Loucy (cell line): ENCODE results near the gene KDM4B.

Experiments used
- H2AFZ ChIP-seq: fragments of 200-600 bp; sonication (generic); 2 replicates; pipeline ENCODE4 v1.6.0; 2016; ENCODE audit warnings: antibody characterized with exemption, mild to moderate bottlenecking, low read length, moderate library complexity
- H3F3A ChIP-seq: fragments of 200-600 bp; 2 replicates; pipeline ENCODE4 v1.6.0; 2016; ENCODE audit warnings: antibody characterized with exemption, low read depth, mild to moderate bottlenecking
- H3K27me3 ChIP-seq: fragments of 200-600 bp; sonication (generic); 2 replicates; pipeline ENCODE4 v1.6.1; 2014; ENCODE audit warnings: low read length, mild to moderate bottlenecking; ENCODE audit not compliant: insufficient read depth, poor library complexity, severe bottlenecking
- H3K36me3 ChIP-seq: fragments of 200-600 bp; sonication (generic); 2 replicates; pipeline ENCODE4 v1.6.1; 2016; ENCODE audit warnings: low read length; ENCODE audit not compliant: insufficient read depth
- H3K4me1 ChIP-seq: fragments of 200-600 bp; sonication (generic); 2 replicates; pipeline ENCODE4 v1.5.1; 2014; ENCODE audit warnings: low read length, mild to moderate bottlenecking; ENCODE audit not compliant: insufficient read depth, poor library complexity, severe bottlenecking
- H3K4me2 ChIP-seq: fragments of 200-600 bp; sonication (generic); 2 replicates; pipeline ENCODE4 v1.6.0; 2014; ENCODE audit warnings: antibody characterized with exemption, low read length, low read depth, mild to moderate bottlenecking; ENCODE audit not compliant: poor library complexity, severe bottlenecking
- H3K4me3 ChIP-seq: fragments of 200-600 bp; sonication (generic); 2 replicates; pipeline ENCODE4 v1.5.1; 2014; ENCODE audit warnings: low read length, mild to moderate bottlenecking, mixed read lengths; ENCODE audit not compliant: poor library complexity, severe bottlenecking
- H3K79me2 ChIP-seq: fragments of 200-600 bp; sonication (generic); 2 replicates; pipeline ENCODE4 v1.6.1; 2014; ENCODE audit warnings: low read length; ENCODE audit not compliant: insufficient read depth
- H3K9ac ChIP-seq: fragments of 200-600 bp; sonication (generic); 2 replicates; pipeline ENCODE4 v1.6.0; 2014; ENCODE audit warnings: mild to moderate bottlenecking, low read depth, low read length, moderate library complexity; ENCODE audit not compliant: poor library complexity, severe bottlenecking
- H3K9me2 ChIP-seq: fragments of 200-600 bp; sonication (generic); replicated peaks from 2 replicates; pipeline ENCODE4 v1.6.1; 2016; ENCODE audit warnings: low read depth, low read length, mixed read lengths
- H3K9me3 ChIP-seq: fragments of 200-600 bp; sonication (generic); 2 replicates; pipeline ENCODE4 v1.6.1; 2014; ENCODE audit warnings: mild to moderate bottlenecking, antibody characterized with exemption, low read length, low read depth; ENCODE audit not compliant: insufficient read depth
- H4K20me1 ChIP-seq: fragments of 200-600 bp; sonication (generic); 2 replicates; pipeline ENCODE4 v1.6.0; 2014; ENCODE audit warnings: antibody characterized with exemption, low read length, mild to moderate bottlenecking; ENCODE audit not compliant: insufficient read depth, poor library complexity, severe bottlenecking
- CTCF ChIP-seq: fragments of 200-600 bp; sonication (generic); conservative IDR thresholded peaks from 2 replicates; pipeline ENCODE4 v1.5.1; 2014; ENCODE audit warnings: mild to moderate bottlenecking, antibody characterized with exemption, low read length
- EZH2phosphoT487 ChIP-seq: fragments of 200-600 bp; IDR thresholded peaks from 2 replicates; pipeline ENCODE4 v1.6.1; 2018; ENCODE audit warnings: antibody characterized with exemption, mild to moderate bottlenecking, moderate library complexity, borderline replicate concordance

The KDM4B gene

DNA sequence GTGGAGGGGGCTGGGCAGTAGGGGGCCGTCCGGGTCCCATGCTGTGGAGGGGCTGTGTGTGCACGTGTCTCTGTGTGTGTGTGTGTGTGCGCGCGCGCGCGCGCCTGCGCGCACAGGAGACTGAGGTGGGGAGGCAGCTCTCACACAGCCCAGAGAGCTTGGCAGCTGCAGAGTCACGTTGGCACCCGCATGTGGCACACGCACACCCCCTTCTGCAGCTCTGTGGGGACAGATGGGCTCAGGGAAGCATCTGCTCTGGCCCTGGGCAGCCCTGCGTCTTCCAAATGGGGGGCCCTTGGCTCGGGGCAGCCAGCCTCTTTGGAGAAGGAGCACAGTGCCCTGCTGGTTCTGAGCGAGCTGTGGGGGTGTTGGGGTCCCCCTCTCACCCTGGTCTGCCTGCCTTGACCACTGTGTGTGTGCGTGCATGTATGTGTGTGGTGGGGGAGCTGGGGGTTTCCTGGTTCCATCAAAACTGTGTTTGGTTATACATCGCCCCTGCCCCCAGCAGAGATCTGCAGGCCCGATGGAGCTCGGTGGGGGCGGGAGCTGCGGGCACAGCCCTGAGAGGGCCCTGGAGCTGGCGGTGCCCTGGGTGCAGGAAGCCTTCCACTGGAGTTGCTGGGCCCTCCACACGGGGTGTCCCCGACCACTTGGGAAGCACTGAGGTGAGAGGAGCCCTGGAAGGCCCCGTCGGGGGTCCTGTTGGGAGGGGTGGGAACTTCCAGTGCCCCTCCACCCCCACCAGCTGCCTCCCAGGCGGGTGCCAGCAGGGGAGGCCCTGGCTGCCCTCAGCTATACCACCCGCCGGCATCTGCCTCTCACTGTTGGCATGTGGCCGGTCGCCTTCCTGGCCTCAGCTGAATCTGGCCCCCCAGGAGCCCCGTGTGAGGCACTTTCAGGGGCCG lies 67.1 kb downstream of the KDM4B start:
- Histone ChIP-seq H2AFZ (no peak overlapping the region), H3K9ac (no peak overlapping the region), H3F3A (no peaks in the 10 kb centered on the region), H3K9me2 (no peaks in the 10 kb centered on the region), H3K9me3 (no peaks in the 10 kb centered on the region), H3K4me1 (no peaks in the 10 kb centered on the region), H3K79me2 (peaks cover 42% of the 10 kb centered on the region; the same call in 1 of the 2 replicates), H4K20me1 (peaks cover 46% of the 10 kb centered on the region), H3K4me3 (no peak overlapping the region), H3K4me2 (no peak overlapping the region), H3K36me3 (peaks cover 79% of the 10 kb centered on the region; the same call in 1 of the 2 replicates), H3K27me3 (no peaks in the 10 kb centered on the region)
- TF ChIP-seq CTCF (no peak), EZH2phosphoT487 (no peak)

DNA sequence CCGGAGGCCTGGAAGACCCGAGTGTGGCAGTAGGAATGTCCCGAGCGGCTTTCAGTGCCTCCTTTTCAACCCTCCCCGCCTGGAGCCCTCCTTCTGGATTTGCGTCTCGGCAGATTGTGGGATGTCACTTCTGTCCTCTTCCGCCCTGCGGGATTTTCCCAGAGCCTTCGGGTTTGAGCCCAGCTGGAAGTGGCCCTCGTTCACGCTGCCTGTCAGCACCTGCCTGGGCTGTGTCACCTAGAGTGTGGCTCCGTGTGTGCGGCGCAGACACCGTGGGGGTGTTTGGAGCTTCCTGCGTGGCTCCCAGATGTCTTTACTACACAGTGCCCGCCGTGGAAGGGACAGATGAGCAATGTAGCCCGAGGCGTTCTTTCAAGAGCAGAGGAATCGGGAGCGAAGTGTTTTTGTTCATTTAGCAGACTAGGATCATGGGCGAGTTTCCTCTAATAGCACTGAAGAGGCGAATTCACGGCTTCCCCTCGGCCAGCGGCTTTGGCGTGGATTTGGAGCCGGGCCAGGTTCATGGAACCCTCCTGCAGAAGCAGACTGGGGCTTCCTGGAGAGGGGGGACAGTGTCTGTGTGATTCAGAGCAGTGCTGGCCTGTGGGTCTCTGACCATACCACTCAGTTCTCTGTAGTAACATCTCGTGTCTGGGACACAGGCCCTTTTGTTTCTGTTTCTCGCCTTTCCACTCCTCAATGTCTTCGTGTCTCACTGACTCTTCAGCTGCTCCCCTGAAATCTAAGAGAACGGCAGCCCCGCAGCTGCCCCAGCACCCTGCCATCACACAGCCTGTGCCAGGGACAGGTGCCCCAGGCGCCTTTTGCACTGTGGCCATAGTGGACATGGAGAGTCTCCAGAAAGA lies 68.0 kb downstream of the KDM4B start:
- no peak overlapping the region for H3K4me3 ChIP-seq
- H3K36me3 ChIP-seq: peaks cover 88% of the 10 kb centered on the region; the same call in 1 of the 2 replicates
- H3K9me2 ChIP-seq: no peaks in the 10 kb centered on the region
- no peak overlapping the region for H3K9ac ChIP-seq
- H3K79me2 ChIP-seq: peaks cover 33% of the 10 kb centered on the region; the same call in 1 of the 2 replicates
- no peaks in the 10 kb centered on the region for H3K9me3 ChIP-seq
- H3K4me1 ChIP-seq: no peaks in the 10 kb centered on the region
- no peaks in the 10 kb centered on the region for H3F3A ChIP-seq
- H3K27me3 ChIP-seq: no peaks in the 10 kb centered on the region
- H2AFZ ChIP-seq: no peak overlapping the region
- H4K20me1 ChIP-seq: peaks cover 43% of the 10 kb centered on the region
- H3K4me2 ChIP-seq: no peak overlapping the region
- TF ChIP-seq EZH2phosphoT487: no peak
- no peak for TF ChIP-seq CTCF

GRCh38 chr19:5037936-5038335 lies 69.0 kb downstream of the KDM4B start:
- Histone ChIP-seq H3K4me2 (no peak overlapping the region), H3K9me3 (no peaks in the 10 kb centered on the region), H3K4me1 (no peaks in the 10 kb centered on the region), H3K4me3 (no peak overlapping the region), H3K9me2 (no peaks in the 10 kb centered on the region), H3K79me2 (peaks cover 23% of the 10 kb centered on the region; the same call in 1 of the 2 replicates), H3F3A (no peaks in the 10 kb centered on the region), H4K20me1 (peaks cover 33% of the 10 kb centered on the region), H3K27me3 (no peaks in the 10 kb centered on the region), H3K9ac (no peak overlapping the region), H2AFZ (no peak overlapping the region), H3K36me3 (peaks cover 93% of the 10 kb centered on the region; the same call in 1 of the 2 replicates)
- TF ChIP-seq CTCF: no peak
- TF ChIP-seq EZH2phosphoT487: no peak
